ENCODE measurements around the gene OXSR1. TPM values are rescaled to one million over a fixed set of nuclear protein-coding genes. Genes with fewer than 3 reads are reported as not detected.

Gene OXSR1
- total and polyA plus RNA-seq, 2 of the 13 experiments (the other 11 are each of a cell fraction or from before 2014, with no cell fraction given) = 27.4 to 32.6 TPM

DNA sequence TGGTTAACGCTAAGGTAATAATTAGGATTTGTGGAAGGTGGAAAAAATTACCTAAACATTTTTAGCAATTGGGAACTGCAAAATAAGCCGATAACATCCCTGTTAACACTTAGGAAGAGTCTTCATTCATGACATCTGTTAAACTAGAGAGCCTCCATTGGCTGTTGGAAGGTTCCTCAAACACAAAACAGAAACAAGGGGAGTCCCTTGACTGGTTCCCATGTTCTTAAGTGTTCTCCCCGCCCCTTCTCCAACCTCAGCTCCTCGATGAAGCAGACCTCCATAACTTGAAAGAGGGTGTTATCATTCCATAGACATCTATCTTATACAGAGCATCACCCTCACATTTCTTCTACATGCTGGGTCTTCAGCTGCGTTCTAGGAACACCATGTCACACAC is 102.8 kb downstream of the OXSR1 start (continued):
- TF ChIP-seq ZNF331 (CRISPR knock-in tag; IDR thresholded peaks at IDR 0.05) (no peak), KLF16 (CRISPR knock-in tag; IDR thresholded peaks at IDR 0.05) (no peak)

DNA sequence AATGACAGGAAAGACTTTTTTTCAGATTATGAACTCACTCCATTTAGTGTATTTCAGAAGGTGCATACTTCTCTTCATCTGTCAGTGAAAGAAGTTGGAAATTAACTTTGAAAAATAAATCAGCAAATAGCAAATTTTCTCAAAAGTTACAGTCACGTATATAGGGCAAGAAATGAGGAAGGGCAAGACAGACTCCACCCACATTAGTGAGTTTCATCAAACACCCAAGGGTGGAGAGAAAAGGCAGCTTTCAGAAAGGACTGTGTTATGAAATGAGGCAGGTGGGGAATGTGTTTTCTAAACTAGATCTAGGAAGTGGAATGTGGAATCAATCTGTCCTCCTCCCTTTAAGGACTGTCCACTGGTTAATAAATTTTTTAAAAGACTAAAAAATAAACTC is 103.2 kb downstream of the OXSR1 start:
- FAIRE-seq = no peak
- Histone ChIP-seq H3K4me1 (ENCODE audit: insufficient read depth, low read length) (peaks cover 11% of the 10 kb centered on the region), H2AFZ (ENCODE audit: low read length) (no peak overlapping the region), H3K4me3 (replicated peaks in 1 of 3; ENCODE audit: insufficient read depth in 1 of 3, low read depth in 2 of 3, low read length in 3 of 3) (no peak overlapping the region), H3K9ac (ENCODE audit: insufficient read depth, low read depth, low read length) (no peak overlapping the region), H3K36me3 (replicated peaks in 1 of 2; ENCODE audit: control insufficient read depth in 1 of 2, insufficient read depth in 2 of 2, low read length in 2 of 2) (no peaks in the 10 kb centered on the region), H3K79me2 (ENCODE audit: insufficient read depth, low read length) (no peaks in the 10 kb centered on the region), H4K20me1 (ENCODE audit: insufficient read depth, low read length) (no peaks in the 10 kb centered on the region), H3K27me3 (ENCODE audit: control insufficient read depth in 1 of 2, insufficient read depth in 2 of 2, low read length in 2 of 2) (0 out of 5 replicates have a peak, but pooled peaks cover 0 to 4% of the 10 kb centered on the region in 2 experiments), H3K27ac (ENCODE audit: extremely low read length, insufficient read depth, low read length) (no peak overlapping the region), H3K9me3 (ENCODE audit: low read length) (no peaks in the 10 kb centered on the region), H3K4me2 (ENCODE audit: low read depth, low read length) (no peak overlapping the region)
- POLR2A ChIA-PET = no interaction called here
- intact Hi-C loops (cut with micrococcal nuclease; ENCODE audit: unreplicated experiment) (no loop called here), in situ Hi-C loops (cut with HindIII; ENCODE audit: extremely low pct_ligation_motif_present, low pct_unique_long_range_greater_than_20kb) (no loop called here)
- ATAC-seq = no peak
- no peak for DNase-seq (ENCODE audit: low spot score)
- CTCF ChIA-PET (ENCODE audit: low intra/inter-chr PET ratio, low total read pairs) = no interaction called here
- TF ChIP-seq RAD51 (IDR thresholded peaks at IDR 0.05; ENCODE audit: borderline replicate concordance) (no peak), KDM5A (IDR thresholded peaks at IDR 0.05; ENCODE audit: borderline replicate concordance, low read length) (no peak), RARG (CRISPR knock-in tag; IDR thresholded peaks at IDR 0.05; ENCODE audit: low read depth) (no peak), ZNF101 (CRISPR knock-in tag; IDR thresholded peaks at IDR 0.05; ENCODE audit: borderline replicate concordance, low read depth) (no peak), REXO4 (CRISPR knock-in tag; IDR thresholded peaks at IDR 0.05; ENCODE audit: borderline replicate concordance) (no peak), MYPOP (CRISPR knock-in tag; IDR thresholded peaks at IDR 0.05) (no peak), ZNF879 (CRISPR knock-in tag; IDR thresholded peaks at IDR 0.05) (no peak), POGZ (CRISPR knock-in tag; IDR thresholded peaks at IDR 0.05) (no peak), XRCC5 (optimal IDR thresholded peaks at IDR 0.05; ENCODE audit: low read length) (no peak), BRCA1 (CRISPR knock-in tag; IDR thresholded peaks at IDR 0.05) (no peak)
- TF ChIP-seq, protein P1, sequence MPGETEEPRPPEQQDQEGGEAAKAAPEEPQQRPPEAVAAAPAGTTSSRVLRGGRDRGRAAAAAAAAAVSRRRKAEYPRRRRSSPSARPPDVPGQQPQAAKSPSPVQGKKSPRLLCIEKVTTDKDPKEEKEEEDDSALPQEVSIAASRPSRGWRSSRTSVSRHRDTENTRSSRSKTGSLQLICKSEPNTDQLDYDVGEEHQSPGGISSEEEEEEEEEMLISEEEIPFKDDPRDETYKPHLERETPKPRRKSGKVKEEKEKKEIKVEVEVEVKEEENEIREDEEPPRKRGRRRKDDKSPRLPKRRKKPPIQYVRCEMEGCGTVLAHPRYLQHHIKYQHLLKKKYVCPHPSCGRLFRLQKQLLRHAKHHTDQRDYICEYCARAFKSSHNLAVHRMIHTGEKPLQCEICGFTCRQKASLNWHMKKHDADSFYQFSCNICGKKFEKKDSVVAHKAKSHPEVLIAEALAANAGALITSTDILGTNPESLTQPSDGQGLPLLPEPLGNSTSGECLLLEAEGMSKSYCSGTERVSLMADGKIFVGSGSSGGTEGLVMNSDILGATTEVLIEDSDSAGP (CRISPR knock-in tag; IDR thresholded peaks at IDR 0.05; ENCODE audit: borderline replicate concordance) = no peak
- no TSS peak for BruUV-seq (replicated peaks)
- WGBS (ENCODE audit: low lambda C conversion rate) = 11% methylated on average over 1 of the region's 1 CpG
